GM06990 (cell line): ENCODE measurements around the gene NR1I2.

Experiments
- DNase-seq: peaks from one replicate; pipeline ENCODE4 v3.0.0-alpha.2; 2011; ENCODE audit not compliant: insufficient read length; ENCODE audit errors: extremely low read depth
- H3K27me3 ChIP-seq: replicated peaks from 2 replicates; pipeline ENCODE4 v1.6.0; 2011; ENCODE audit warnings: low read length; ENCODE audit not compliant: control insufficient read depth, insufficient read depth
- H3K36me3 ChIP-seq: 2 replicates; pipeline ENCODE4 v1.5.1; 2011; ENCODE audit warnings: low read length; ENCODE audit not compliant: control insufficient read depth, insufficient read depth
- H3K4me3 ChIP-seq: replicated peaks from 2 replicates; pipeline ENCODE4 v1.5.1; 2011; ENCODE audit warnings: low read depth, mild to moderate bottlenecking, control low read depth, low read length
- CTCF ChIP-seq: IDR thresholded peaks from 2 replicates; pipeline ENCODE4 v1.5.1; 2011; ENCODE audit warnings: low read length, control low read depth, mild to moderate bottlenecking, inconsistent platforms; ENCODE audit not compliant: insufficient read depth, poor library complexity, severe bottlenecking

NR1I2 gene

GRCh38 chr3:119769394-119770149 is 12.3 kb upstream of the NR1I2 start:
- H3K36me3 ChIP-seq: no peaks in the 10 kb centered on the region
- no peak overlapping the region for H3K4me3 ChIP-seq
- TF ChIP-seq CTCF: no peak
- DNase-seq: no peak
- no peaks in the 10 kb centered on the region for H3K27me3 ChIP-seq

GRCh38 chr3:119774444-119774843 is 7.5 kb upstream of the NR1I2 start:
- no peak for TF ChIP-seq CTCF
- Histone ChIP-seq H3K36me3 (no peaks in the 10 kb centered on the region), H3K27me3 (no peaks in the 10 kb centered on the region), H3K4me3 (no peak overlapping the region)
- DNase-seq: no peak

GRCh38 chr3:119776304-119776703 is 5.6 kb upstream of the NR1I2 start:
- no peak overlapping the region for H3K4me3 ChIP-seq
- TF ChIP-seq CTCF: no peak
- H3K36me3 ChIP-seq: no peaks in the 10 kb centered on the region
- H3K27me3 ChIP-seq: no peaks in the 10 kb centered on the region
- DNase-seq: no peak

- no peak for TF ChIP-seq CTCF
- DNase-seq: no peak
- no peaks in the 10 kb centered on the region for H3K36me3 ChIP-seq
- H3K27me3 ChIP-seq: no peaks in the 10 kb centered on the region
- no peak overlapping the region for H3K4me3 ChIP-seq
These were observed 3.7 kb upstream of the NR1I2 start for GRCh38 chr3:119778176-119778575.

- Histone ChIP-seq H3K4me3 (no peak overlapping the region), H3K36me3 (no peaks in the 10 kb centered on the region), H3K27me3 (no peaks in the 10 kb centered on the region)
- no peak for TF ChIP-seq CTCF
- DNase-seq: no peak
These were observed 3.1 kb upstream of the NR1I2 start for GRCh38 chr3:119778811-119779210.

GRCh38 chr3:119779731-119780383 is 2.0 kb upstream of the NR1I2 start:
- Histone ChIP-seq H3K4me3 (no peak overlapping the region), H3K27me3 (no peaks in the 10 kb centered on the region), H3K36me3 (no peaks in the 10 kb centered on the region)
- no peak for DNase-seq
- TF ChIP-seq CTCF: no peak
